Right hindlimb (tissue), 1 donor: ENCODE measurements around the gene HYAL3.
A peak's percentile ranks its signal among the peaks of the same experiment; 100 is the strongest.
"Not testable (repeated sequence)": the region's sequence is repeated elsewhere in the genome, so short reads cannot be mapped to it uniquely, and the experiment has no call there.

Source experiments
- DNase-seq: peaks from one replicate; pipeline ENCODE4 v3.0.0-alpha.2; 2018

The HYAL3 gene

DNA sequence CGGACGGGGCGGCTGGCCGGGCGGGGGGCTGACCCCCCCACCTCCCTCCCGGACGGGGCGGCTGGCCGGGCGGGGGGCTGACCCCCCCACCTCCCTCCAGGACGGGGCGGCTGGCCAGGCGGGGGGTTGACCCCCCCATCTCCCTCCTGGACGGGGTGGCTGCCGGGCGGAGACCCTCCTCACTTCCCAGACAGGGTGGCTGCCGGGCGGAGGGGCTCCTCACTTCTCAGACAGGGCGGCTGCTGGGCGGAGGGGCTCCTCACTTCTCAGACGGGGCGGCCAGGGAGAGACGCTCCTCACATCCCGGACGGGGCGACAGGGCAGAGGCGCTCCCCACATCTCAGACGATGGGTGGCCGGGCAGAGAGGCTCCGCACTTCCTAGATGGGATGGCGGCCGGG is 12.8 kb upstream of the HYAL3 start:
- not testable (repeated sequence) for DNase-seq

DNA sequence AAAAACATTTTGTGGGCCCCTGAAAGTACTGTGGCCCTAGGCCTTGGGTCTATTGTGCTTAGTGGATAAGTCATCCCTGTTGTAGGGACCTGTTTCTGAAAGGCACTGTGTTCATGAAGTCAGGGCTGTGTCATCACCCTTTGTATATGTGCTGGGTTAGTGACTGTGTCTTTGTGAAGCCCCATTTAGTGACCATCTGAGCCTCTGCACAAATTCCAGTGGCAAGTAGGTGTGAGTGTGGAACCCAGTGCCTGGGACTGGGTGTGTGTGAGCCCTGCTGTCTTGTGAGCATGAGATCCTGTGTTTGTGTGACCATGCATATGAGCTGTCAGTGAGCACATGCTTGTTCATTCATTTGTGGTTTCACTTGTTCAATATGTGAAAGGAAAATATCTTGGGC is 5.4 kb upstream of the HYAL3 start:
- no peak for DNase-seq

DNA sequence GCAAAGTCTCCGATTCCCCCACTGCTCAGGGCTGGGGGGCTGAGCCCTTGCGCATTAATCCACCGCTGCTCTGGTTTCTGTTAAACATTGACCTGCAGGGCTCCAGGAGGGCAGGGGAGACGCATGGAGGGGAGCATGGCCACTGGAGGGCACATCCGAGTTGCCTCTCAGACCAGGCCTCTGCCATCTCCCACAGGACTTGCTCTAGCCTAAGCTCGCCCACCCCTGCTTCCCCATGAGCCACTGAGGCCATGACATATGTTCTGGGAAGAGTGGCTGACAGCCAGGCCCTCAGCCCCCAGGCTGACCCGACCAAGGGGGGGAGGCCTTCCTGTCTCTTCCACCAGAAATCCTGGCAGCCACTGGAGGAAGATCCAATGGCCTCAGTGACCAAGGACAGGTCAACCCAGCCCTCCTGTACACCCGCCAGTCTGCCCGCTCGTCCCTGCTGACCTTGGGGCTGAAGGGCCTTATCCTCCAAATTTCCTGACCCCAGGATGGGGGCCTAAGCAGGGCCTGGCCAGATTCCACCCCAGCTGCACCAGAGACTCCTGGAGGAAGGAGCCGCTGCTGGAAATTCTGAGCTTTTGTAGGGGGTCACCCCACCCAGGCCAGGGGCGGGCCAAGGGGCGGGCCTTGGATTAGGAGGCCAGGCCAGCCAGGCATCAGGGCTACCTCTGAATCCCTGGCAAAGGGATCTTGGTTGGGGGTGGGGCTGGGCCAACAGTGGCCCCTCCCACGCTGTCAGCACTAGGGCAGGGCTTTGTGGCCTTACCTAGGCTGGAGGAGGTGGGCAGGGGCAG is 4.0 kb upstream of the HYAL3 start, which contains the start of gene HYAL1:
Gene HYAL1 (minus strand): TSS at position 562 of the 803 bp plus-strand sequence. CDS start 618 bp downstream, outside the sequence.
- DNase-seq: peak; percentile 66

GRCh38 chr3:50302095-50303012 is 3.1 kb upstream of the HYAL3 start:
- no peak for DNase-seq

DNA sequence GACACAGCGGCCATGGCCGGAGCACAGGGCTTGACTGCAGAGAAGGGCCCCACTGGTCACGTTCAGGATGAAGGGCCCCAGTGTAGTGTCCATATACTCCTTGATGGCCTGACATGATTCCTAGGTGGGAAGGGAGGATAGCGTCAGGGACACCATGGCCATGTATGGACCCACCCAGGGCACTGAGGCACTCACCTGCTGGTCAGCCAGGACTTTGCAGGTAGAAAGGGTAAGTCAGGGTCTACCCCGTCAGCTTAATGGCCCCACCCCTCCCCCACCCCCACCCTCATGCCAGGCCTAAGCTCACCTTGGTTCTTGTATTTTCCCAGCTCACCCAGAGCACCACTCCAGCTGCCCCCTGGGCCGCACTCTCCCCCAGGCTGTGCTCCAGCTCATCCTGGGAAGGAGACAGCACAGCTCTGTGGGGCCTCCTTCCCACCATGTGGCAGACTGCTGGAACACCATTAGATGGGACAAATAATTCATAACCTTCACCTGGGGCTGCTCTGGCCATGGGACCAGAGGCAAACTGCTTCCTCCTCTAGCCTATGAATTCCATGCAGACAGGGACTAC is 1.6 kb upstream of the HYAL3 start:
- DNase-seq: no peak

DNA sequence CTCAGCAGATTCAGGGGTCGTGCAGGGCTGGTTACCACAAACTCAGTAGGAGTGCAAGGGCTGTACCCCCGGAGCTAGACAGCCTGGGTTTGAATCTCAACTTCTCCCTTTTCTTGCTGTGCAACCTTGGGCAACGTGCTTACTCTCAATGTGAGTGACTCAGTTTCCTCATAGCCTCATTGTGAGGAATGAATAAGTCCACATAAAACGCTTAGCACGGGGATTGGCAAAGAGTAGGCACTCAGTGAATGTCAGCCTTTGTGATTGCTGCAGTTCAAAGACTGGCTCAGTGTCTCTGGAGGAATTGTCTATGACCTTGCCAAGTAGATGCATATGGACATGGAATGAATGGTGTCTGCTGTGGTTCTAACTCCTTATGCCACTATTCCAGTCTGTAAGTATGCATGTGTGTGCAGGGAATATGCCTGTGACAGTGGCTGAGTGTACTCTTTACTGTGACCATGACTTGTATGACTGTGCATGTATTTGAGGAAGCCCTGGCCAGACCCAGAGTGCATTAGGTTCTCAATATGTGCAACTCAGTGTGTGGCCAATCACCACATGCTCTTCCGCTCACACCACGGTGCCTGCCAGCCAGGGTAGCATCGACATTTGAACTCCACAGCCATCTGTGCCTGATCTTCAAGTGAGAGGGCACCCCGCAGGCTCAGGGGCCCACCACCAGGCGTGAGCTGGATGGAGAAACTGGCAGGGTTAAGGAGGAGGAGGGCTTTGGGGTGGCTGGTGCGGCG is 900 bp upstream of the HYAL3 start:
- no peak for DNase-seq

DNA sequence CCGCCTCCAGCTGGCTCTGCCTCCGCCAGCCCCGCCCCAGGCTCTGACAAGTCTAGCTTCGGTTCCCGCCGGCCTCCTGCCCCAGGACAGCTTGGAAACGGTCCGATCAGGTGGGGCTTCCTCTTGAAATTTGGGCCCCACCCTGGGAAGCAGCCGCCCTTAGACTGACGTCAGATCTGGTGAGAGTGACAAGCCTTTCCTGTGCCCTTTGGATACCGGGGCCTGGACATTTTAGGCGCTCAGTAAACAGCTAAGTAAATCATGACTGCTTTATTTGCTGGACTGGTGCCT is 378 bp upstream of the HYAL3 start:
- no peak for DNase-seq

- DNase-seq: no peak
These were observed 1.1 kb downstream of the HYAL3 start for GRCh38 chr3:50297896-50298725.

DNA sequence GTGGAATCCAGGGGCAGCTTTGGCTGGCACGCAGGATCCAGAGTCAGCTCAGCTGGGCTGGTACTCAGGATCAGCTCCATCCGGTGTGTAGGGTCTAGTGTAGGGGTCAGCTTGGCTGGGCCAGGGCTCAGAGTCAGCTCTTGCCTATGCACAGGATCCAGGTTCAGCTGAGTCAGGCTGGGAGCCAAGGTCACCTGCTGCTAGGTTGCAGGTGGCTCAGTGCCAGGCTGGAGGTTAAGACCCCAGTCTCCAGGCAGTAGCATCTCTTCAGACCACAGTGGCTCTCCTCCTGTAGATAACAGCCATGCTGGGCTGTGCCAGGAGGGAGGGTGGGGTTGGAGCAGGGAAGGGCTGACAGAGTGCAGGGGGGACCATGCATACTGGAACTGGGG is 1.8 kb downstream of the HYAL3 start:
- no peak for DNase-seq

GRCh38 chr3:50296721-50297383 is 2.4 kb downstream of the HYAL3 start:
- DNase-seq: no peak

DNA sequence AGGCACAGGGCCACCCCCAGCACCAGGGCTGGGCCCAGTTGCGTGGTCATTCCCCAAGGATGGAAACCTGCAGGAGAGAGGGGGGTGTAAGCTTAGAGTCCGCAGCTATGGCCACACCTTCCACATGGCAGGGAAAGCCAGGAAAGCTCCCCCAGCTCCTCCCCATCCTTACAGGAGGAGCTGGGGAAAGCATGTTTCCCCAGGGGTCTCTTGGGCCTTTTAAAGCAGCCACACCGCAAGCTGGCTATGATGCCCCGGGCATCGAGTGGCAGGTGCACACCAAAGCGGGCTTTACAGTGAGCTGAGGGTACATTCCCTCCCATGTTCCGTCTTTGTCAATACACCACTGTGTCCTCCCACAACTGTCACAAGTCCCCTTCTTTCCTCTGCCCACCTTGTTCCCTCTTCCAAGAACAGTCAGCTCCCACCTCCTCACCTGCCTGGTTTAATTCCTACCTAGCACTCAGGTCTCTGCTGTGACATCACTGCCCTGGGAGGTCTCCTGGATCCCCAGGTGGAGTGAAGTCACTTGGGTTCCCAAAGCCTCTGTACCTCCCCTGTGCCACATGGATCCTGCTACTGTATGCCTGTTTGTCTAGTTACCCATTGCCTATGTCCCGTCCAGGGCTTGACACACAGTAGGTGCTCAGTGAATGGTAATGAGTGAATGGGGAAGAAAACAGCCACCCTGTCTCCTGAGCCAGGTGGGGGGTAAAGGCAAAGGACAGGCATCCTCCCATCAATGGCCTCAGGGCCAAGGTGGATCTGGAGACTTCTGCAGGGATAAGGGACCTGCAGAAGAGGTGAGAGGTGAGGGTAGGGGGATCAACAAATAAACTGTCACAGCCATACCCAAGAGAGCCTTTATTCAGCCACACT is 3.4 kb downstream of the HYAL3 start:
- no peak for DNase-seq

DNA sequence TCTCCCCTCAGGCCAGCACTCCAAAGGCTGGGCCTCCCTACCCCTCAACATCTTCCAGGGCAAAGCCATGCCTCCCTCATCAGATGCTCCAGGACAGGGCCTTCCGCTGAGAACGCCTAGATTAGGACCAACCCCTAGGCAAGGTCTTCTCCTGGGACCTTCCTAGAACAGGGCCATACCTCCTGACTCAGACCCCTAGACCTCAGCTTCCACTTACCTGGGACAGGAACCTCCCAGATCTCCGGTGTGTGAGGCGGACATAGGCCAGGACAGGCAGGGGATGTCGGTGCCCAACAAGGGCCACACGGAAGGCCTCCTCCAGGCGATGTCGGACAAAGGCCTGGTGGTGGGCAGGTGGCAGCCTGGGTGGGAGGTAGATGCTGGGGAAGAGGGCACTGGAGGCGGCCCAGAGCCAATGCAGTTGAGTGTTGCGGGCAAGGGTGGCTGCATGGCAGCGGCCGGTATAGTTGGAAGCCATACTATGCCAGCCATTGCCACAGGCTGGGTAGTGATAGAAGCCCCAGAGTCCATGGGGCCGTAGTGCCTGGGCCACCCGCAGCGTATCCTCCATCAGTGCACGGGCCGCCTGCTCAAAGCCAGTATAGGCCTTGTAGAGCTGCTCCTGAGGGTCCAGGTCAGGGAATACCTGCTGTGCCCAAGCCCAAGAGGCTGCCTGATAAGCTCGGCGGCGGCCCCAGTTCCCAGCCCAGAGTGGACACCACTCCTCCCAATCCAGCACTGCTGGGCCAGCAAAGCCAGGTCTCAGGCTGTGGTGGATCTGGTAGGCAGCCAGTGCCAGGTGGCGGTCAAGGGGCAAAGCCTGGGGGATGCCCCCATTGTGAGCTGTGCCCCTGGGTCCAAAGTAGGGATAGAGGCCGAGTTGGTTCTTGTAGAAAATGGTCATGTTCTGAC is 4.5 kb downstream of the HYAL3 start:
- no peak for DNase-seq

DNA sequence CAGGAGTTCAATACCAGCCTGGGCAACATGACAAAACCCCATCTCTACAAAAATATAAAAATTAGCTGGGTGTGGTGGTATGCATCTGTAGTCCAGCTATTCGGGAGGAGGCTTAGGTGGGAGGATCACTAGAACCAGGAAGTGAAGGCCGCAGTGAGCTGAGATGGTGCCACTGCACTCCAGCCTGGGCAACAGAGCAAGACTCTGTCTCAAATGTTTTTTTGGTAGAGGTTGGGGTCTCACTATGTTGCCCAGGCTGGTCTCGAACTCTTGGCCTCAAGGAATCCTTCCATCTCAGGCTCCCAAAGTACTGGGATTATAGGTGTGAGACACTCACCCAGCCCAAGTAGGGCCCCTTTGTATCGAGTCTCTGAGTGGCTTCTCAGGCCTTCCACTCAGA is 5.1 kb downstream of the HYAL3 start:
- DNase-seq: no peak

DNA sequence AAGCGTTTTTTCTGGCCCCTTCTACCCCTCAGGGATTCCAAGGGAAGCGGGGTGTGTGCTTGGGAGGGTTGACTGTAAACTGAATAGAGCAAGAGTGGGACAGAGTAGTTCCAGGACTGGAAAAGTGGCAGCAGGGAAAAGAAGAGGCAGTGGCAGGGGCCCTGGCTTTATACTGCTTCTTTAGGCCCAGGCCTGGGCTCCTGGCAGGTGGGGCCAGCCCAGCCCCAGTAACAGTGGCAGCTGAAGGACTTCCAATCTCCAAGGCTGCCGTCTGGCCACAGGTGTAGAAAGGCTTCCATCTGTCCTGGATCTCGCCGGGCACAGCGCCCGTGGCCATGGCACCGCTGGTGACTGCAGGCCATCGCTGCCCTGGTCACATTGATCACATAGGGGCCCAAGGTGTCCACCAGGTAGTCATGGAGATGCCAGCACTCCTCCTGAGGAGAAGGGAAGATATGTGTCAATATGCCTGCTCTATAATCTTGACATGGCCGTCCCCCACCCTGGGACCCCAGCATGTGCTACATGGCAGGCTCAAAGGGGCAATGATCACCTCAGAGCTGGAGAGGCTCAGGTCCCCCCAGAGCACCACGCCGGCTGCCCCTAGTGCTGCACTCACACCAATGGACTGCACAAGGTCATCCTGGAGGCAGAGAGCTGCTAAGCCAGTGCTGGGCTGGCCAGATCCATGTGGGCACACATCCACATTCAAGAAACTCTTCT is 6.0 kb downstream of the HYAL3 start:
- no peak for DNase-seq

- peak; percentile 98 for DNase-seq
These were observed 6.8 kb downstream of the HYAL3 start, which contains the start of gene IFRD2 for GRCh38 chr3:50292159-50293078. Gene IFRD2 (minus strand): TSS chr3:50292429. CDS start chr3:50292274, 155 bp downstream.

DNA sequence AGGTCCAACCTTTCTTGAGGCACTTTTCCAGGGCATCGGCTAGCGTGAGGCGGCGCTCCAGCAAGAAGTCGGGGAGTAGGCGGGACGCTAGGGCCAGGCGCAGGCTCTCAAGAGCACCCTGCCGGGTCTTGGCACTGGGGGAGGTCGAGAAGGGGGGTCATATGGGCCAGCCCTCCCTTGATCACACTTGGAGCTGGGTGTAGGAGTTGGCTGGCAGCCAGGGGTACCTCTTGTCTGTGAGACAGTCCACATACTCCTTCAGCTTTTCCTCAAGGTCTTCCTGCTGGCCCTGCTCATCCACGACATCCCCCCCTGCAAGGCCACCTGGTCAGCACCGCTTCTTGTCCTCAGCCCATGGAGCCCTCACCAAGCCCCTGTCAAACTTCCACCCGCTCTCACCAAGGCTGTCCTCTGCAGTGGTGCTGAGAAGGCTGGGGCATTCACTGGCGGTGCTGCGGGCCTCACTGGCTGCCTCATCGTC is 9.0 kb downstream of the HYAL3 start:
- peak; percentile 25 for DNase-seq

- DNase-seq: no peak
These were observed 10.1 kb downstream of the HYAL3 start for GRCh38 chr3:50289130-50289529.
